Iris pigment epithelial cell (primary cell): ENCODE results near the gene NMB.
A peak's percentile ranks its signal among the peaks of the same experiment; 100 is the strongest.

Experiments
- DNase-seq: peaks from one replicate; pipeline ENCODE4 v3.0.0-alpha.2; 2011; ENCODE audit warnings: low read depth

The NMB gene

DNA sequence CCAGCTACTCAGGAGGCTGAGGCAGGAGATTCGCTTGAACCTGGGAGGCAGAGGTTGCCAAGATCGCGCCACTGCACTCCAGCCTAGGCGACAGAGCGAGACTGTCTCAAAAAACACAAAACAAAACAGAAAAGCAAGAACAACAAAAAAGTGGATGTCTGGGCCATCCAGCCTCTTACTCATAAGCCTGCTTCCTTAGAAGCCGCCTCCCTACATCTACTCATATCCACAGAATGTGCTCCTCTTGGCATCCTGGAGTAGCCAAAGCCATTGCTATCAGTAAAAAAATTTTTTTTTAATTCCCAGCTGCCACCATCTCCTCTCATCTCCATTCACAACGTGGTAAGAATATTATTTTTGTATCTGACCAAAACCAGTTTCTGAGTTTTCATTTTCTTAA is 46.4 kb downstream of the NMB start:
- DNase-seq, result peak; percentile 37

DNA sequence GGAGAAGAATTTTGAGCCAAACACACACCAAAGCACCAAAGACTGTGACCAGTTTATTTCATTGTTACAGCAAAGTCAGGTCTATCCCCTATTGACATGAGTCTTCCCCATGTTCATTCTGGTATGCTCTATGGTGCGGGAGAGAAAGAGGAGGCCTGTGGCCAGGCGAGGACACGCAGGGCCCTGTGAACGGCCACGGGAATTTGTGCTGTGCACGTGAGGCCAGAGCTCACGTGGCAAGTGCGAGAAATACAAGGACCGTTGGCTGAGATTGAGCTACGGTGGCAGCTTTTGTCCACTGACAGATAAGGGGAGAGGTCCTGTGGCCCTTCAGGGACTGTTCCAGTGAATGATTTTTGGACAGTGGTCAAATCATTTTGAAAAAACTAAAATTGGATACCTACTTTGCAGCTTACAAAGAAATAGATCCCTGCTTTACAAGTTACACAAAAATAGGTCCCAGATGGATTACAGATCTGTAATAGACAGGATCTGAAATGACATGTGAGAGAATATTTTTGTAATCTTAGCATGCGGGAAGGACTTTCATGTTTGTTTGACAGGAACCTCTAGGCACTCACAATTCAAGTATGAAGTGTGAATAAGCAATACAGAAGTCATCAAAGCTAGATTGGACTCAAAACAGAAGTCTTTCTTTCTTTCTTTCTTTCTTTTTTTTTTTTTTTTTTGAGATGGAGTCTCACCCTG is 48.0 kb downstream of the NMB start:
- DNase-seq, result no peak

DNA sequence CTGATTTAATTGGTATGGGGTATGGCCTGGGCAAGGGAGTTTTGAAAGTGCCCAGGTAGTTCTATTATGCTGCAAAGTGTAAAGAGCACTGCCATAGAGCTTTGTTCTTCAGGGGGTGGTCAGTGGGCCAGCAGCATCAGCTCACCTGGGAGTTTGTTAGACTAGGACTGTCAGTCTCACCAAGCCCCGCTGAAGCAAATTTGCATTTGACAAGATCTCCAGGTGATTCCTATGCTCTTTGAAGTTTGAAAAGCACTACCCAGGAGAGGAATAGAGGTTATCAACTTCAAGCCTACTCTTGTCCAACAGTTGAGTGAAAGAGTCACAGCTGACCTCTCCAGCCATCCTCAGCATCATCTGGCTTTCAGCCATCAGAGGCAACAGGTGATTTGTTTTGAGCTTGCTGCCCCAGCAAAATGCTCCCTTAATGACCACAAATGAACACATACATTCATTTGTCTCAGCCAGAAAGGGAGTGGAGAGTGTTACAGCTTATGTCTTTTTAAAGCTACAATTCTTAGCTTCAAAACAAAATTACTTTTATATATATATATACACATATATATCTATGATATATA is 49.2 kb downstream of the NMB start:
- DNase-seq, result no peak

DNA sequence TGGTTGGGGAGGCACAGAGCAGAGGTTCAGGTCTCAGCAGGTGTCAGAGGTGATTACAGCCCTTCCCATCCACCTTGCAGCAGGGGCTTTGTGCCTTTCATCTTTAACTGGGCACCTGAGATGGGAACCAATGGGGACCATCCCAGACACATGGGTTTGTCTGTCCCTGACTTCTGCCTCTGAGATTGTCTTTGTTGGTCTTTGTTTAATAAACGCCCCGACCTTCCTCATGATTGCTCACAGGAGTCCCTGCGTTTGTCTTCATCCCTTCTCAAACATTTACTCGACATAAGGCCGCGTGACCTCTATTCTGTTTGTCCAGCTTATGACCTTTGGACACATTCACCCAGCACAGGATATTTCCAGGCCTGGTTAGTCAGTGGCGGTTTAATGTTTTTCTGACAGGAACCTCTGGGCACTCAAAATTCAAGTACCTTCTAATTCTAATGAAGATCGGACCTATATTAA is 51.3 kb downstream of the NMB start:
- DNase-seq, result no peak

DNA sequence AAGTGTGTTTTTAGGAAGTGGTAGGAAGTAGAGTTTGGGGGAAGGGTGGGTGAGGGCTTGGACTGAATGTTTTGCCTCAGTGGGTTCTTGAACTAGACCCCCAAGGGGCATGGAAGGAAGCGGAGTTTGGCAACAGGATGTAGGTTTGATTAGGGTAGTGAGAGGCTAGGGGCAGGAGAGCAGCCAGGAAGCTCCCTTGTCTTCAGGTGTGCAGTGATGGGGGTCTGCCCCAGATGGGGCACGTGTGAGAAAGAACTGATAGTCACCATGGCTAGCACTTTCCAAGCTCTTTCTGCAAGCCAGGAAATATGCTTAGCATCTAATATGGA is 52.5 kb downstream of the NMB start:
- DNase-seq, result no peak
